Subcutaneous adipose tissue (tissue), 4 donors: ENCODE results near the gene ASCL2. TPM values are rescaled to one million over a fixed set of nuclear protein-coding genes. Genes with fewer than 3 reads are reported as not detected.

Experiments
- CTCF ChIP-seq: fragments of 450-650 bp; IDR thresholded peaks from one replicate; pipeline ENCODE4 v1.5.1; 2016; ENCODE audit warnings: low read depth, mild to moderate bottlenecking, control low read depth, antibody characterized with exemption, moderate library complexity
- total RNA-seq, 4 donors: library from RNA; depleted of rRNA; stranded (reverse); fragments of >200 nt; gene quantifications; one replicate each; pipeline ENCODE4 v1.1.0, GENCODE V29; 2016

The ASCL2 gene
- total RNA-seq, result under 1 TPM; 0.22 to 0.98 (median 0.63) TPM

GRCh38 chr11:2270322-2271076 lies at the start of gene ASCL2:
Gene ASCL2, minus strand, starts transcription at chr11:2270588. Its CDS starts 256 bp downstream, at chr11:2270332.
- TF ChIP-seq CTCF, result no peak

DNA sequence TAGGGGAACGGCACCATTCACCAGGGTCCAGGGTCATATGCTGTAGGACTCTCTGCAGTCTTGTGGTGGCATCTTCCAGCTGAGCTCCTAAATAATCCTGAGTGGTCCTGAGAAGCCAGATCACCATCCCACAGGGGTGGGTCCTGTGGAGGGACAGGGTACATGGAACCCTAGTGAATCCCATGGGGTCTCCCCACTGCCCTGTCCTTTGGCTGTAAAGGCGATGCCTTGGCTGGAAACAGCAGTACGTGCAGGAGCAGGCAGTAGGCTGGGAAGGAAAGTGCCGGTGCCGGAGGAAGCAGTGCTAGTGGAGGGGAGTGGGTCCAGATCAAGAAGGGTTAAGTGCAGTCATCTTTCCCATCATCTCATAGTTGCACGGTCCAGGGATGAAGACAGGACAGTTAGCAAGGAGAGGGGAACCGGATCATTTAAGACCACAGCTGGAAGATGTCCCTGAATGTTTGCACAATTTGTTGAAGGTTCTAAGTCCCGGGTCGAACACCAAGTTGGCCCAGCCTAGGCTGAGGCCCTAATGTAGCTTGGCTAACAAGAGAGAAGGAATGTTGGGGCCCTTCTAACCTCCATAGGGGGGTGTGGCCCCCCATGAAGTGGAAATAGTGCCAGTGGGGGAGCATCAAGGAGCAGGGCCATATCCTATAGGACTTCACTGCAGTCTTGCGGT lies 49.5 kb upstream of the ASCL2 start:
- TF ChIP-seq CTCF, result no peak

DNA sequence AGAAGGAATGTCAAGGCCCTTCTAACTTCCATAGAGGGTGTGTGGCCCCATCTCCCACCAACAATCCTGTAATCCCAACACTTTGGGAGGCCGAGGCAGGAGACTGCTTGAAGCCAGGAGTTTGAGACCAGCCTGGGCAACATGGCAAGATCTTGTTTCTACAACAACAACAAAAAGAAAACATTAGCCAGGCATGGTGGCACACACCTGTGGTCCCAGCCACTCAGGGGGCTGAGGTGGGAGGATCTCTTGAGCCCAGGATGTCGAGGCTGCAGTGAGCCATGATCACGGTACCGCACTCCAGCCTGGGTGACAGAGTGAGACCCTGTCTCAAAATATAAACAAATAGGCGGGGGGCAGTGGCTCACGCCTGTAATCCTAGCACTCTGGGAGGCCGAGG lies 48.3 kb upstream of the ASCL2 start:
- TF ChIP-seq CTCF, result no peak

- no peak for TF ChIP-seq CTCF
These were observed 47.7 kb upstream of the ASCL2 start for GRCh38 chr11:2318123-2318522.

GRCh38 chr11:2317354-2318050 lies 47.1 kb upstream of the ASCL2 start:
- TF ChIP-seq CTCF, result no peak

GRCh38 chr11:2316963-2317244 lies 46.5 kb upstream of the ASCL2 start:
- no peak for TF ChIP-seq CTCF
